Hepatocyte (in vitro differentiated cells): ENCODE data around the gene POU2AF1.

Source experiments
- CTCF ChIP-seq: fragments of 200-600 bp; sonication (generic); IDR thresholded peaks from 2 replicates; pipeline ENCODE4 v1.5.1; 2016; ENCODE audit warnings: antibody characterized with exemption, mild to moderate bottlenecking; ENCODE audit not compliant: poor library complexity
- EZH2 ChIP-seq: fragments of 200-600 bp; sonication (generic); IDR thresholded peaks from 2 replicates; pipeline ENCODE4 v1.6.1; 2016; ENCODE audit warnings: antibody characterized with exemption, mild to moderate bottlenecking, borderline replicate concordance
- EZH2phosphoT487 ChIP-seq: fragments of 200-600 bp; sonication (generic); IDR thresholded peaks from one replicate; pipeline ENCODE4 v1.6.1; 2018; ENCODE audit warnings: antibody characterized with exemption, mild to moderate bottlenecking, low read depth, moderate library complexity; ENCODE audit not compliant: unreplicated experiment, severe bottlenecking

DNA sequence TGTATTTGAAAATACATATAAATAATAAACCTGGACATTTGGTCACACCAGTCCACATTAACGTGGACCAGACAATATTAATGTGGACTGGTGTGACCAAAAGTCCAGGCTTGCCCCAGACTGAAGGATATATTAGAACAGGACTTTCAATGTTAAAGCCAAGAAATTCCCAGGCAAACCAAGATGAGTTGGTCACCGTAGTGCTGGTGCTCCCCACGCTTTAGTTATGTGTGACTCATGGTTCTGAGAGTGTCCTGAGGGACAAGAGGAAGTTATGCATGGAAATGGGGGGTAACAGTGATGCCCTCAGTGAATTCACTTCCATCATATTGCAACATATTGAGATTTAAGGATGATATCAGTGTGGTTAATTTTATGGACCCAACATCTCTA, 31.4 kb downstream of the POU2AF1 start:
- no peak for TF ChIP-seq CTCF
- no peak for TF ChIP-seq EZH2phosphoT487
- no peak for TF ChIP-seq EZH2
